Measurements from ENCODE around the gene TRERF1.

- TF ChIP-seq CTCF (IDR thresholded peaks at IDR 0.05; ENCODE audit: low read length) (no peak), EZH2 (IDR thresholded peaks at IDR 0.05; ENCODE audit: borderline replicate concordance, low read length) (no peak)
Observed at GRCh38 chr6:42239333-42239732, 212.4 kb downstream of the TRERF1 start.

Measured in OCI-LY1 (cell line).